Measurements from ENCODE around the gene HNRNPLL. TPM values are rescaled to one million over a fixed set of nuclear protein-coding genes. Genes with fewer than 3 reads are reported as not detected.
A peak's percentile ranks its signal among the peaks of the same experiment; 100 is the strongest.

Gene HNRNPLL
- total and polyA plus RNA-seq, 2 of the 13 experiments (the other 11 are each of a cell fraction or from before 2014, with no cell fraction given): 49.4 to 103 TPM

- TF ChIP-seq ZBTB43 (CRISPR knock-in tag; conservative IDR thresholded peaks at IDR 0.05) (peak; percentile 77), ZNF142 (CRISPR knock-in tag; IDR thresholded peaks at IDR 0.05) (peak; percentile 86), STAG1 (CRISPR knock-in tag; IDR thresholded peaks at IDR 0.05) (peak; percentile 31), ZNF276 (CRISPR knock-in tag; IDR thresholded peaks at IDR 0.05; ENCODE audit: low read depth) (0 out of 2 replicates have a peak, but pooled peaks have one; percentile 6), ZZZ3 (CRISPR knock-in tag; IDR thresholded peaks at IDR 0.05; ENCODE audit: borderline replicate concordance) (peak; percentile 20; the same call in 1 of the 2 replicates), PRDM15 (CRISPR knock-in tag; IDR thresholded peaks at IDR 0.05) (peak; percentile 84), ZMYM3 (CRISPR knock-in tag; IDR thresholded peaks at IDR 0.05) (no peak; the same call in 1 of the 2 replicates), ZNF280B (CRISPR knock-in tag; IDR thresholded peaks at IDR 0.05; ENCODE audit: borderline replicate concordance) (peak; percentile 89; the same call in 1 of the 2 replicates), NFIB (CRISPR knock-in tag; IDR thresholded peaks at IDR 0.05; ENCODE audit: borderline replicate concordance) (no peak), CAMTA2 (CRISPR knock-in tag; IDR thresholded peaks at IDR 0.05; ENCODE audit: borderline replicate concordance) (0 out of 2 replicates have a peak, but pooled peaks have one; percentile 32), MBD4 (IDR thresholded peaks at IDR 0.05; ENCODE audit: borderline replicate concordance, low read length) (no peak), SCMH1 (CRISPR knock-in tag; IDR thresholded peaks at IDR 0.05; ENCODE audit: borderline replicate concordance) (no peak)
Measured at GRCh38 chr2:38602732-38603401, at the start of gene HNRNPLL (continued).
